Glutamatergic neuron (in vitro differentiated cells): Measurements from ENCODE around the gene PER3. TPM values are rescaled to one million over a fixed set of nuclear protein-coding genes. Genes with fewer than 3 reads are reported as not detected.

ENCODE experiments used
- DNase-seq: peaks from one replicate; pipeline ENCODE4 v3.0.0; 2022
- H3K27ac Mint-ChIP-seq: one replicate; pipeline ENCODE4 v1.8.0; 2020; ENCODE audit warnings: mild to moderate bottlenecking, mixed read lengths, inconsistent platforms; ENCODE audit not compliant: unreplicated experiment
- H3K27me3 Mint-ChIP-seq: one replicate; pipeline ENCODE4 v1.8.0; 2020; ENCODE audit warnings: mild to moderate bottlenecking, moderate library complexity, mixed read lengths, inconsistent platforms; ENCODE audit not compliant: unreplicated experiment
- H3K36me3 Mint-ChIP-seq: one replicate; pipeline ENCODE4 v1.8.0; 2020; ENCODE audit warnings: mild to moderate bottlenecking, mixed read lengths, inconsistent platforms; ENCODE audit not compliant: unreplicated experiment
- H3K4me1 Mint-ChIP-seq: one replicate; pipeline ENCODE4 v1.8.0; 2020; ENCODE audit warnings: mild to moderate bottlenecking, low read depth, mixed read lengths, inconsistent platforms; ENCODE audit not compliant: unreplicated experiment
- H3K4me3 Mint-ChIP-seq: one replicate; pipeline ENCODE4 v1.8.0; 2020; ENCODE audit warnings: mild to moderate bottlenecking, mixed read lengths, inconsistent platforms; ENCODE audit not compliant: unreplicated experiment
- H3K9me3 Mint-ChIP-seq: one replicate; pipeline ENCODE4 v1.8.0; 2020; ENCODE audit warnings: mild to moderate bottlenecking, moderate library complexity, mixed read lengths, inconsistent platforms; ENCODE audit not compliant: unreplicated experiment
- long read RNA-seq: library from polyadenylated mRNA; unstranded; transcript quantifications from one replicate; pipeline ENCODE4 v2.0.0, GENCODE V29; 2020; ENCODE audit not compliant: unreplicated experiment
- total RNA-seq: library from RNA; stranded (reverse); fragmentation: NEBNext Ultra II Directional; extraction: Animal tissue kit (Norgen Biotek cat#: 25700); gene quantifications from one replicate; pipeline ENCODE4 v1.2.1, GENCODE V29; 2021; ENCODE audit not compliant: unreplicated experiment
- TF ChIP-seq, protein P1 (sequence below): fragments of 200-600 bp; sonication (generic); IDR thresholded peaks from one replicate; pipeline ENCODE4 v1.5.0; 2021; ENCODE audit not compliant: partially characterized antibody, unreplicated experiment

PER3 gene
- 3.6 TPM for total RNA-seq
- long read RNA-seq = 0 reads

DNA sequence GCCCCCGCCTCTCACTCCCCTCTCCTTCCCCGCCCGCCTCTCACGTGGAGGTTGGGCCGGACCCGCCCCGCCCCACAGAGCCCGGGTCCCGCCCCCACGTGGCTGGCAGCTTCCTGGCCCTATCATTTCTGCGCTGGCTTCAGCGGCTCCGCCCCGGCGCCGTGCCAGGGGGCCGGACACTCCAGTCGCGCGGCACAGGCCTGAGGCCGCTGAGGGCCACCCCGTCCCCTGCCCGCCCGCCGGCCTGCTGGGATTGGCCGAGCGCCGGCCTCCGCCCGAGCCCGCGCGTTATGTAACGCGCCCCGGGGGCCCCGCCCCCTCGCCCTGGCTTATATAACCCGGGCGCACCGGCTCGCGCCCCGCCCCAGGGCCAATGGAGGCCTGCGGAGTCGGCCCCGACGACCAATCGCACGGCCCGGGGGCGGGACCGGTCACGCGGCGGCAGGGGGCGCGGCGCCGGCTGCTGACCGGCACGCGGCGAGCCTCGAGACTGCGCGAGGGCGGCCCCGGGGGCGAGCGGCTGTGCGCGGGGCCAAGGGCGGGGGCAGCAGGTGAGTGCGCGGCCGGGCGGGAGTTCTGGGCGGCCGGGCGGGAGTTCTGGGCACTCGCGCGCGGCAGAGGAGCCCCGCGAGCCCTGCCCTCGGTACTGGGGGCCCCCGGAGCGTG is at the start of gene PER3:
Gene PER3, plus strand, starts transcription at position 466 of the 666 bp plus-strand sequence. CDS start 587 bp downstream, outside the sequence.
- Mint-ChIP-seq H3K27ac (no peak within 1 kb of the TSS), H3K27me3 (peaks cover 3% of the 10 kb centered on the region), H3K9me3 (peaks cover 4% of the 10 kb centered on the region), H3K4me3 (peak within 1 kb of the TSS; percentile 84), H3K4me1 (no peaks in the 10 kb centered on the region), H3K36me3 (peaks cover 6% of the 10 kb centered on the region)
- peak; percentile 97 for DNase-seq
- TF ChIP-seq, protein P1, sequence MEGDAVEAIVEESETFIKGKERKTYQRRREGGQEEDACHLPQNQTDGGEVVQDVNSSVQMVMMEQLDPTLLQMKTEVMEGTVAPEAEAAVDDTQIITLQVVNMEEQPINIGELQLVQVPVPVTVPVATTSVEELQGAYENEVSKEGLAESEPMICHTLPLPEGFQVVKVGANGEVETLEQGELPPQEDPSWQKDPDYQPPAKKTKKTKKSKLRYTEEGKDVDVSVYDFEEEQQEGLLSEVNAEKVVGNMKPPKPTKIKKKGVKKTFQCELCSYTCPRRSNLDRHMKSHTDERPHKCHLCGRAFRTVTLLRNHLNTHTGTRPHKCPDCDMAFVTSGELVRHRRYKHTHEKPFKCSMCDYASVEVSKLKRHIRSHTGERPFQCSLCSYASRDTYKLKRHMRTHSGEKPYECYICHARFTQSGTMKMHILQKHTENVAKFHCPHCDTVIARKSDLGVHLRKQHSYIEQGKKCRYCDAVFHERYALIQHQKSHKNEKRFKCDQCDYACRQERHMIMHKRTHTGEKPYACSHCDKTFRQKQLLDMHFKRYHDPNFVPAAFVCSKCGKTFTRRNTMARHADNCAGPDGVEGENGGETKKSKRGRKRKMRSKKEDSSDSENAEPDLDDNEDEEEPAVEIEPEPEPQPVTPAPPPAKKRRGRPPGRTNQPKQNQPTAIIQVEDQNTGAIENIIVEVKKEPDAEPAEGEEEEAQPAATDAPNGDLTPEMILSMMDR = no peak

DNA sequence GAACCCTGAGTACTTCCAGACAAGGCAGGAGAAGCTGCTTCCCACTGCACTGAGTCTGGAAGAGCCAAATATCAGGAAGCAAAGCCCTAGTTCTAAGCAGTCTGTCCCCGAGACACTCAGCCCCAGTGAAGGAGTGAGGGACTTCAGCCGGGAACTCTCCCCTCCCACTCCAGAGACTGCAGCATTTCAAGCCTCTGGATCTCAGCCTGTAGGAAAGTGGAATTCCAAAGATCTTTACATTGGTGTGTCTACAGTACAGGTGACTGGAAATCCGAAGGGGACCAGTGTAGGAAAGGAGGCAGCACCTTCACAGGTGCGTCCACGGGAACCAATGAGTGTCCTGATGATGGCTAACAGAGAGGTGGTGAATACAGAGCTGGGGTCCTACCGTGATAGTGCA is 46.0 kb upstream of the PER3 start:
- no peak overlapping the region for H3K4me3 Mint-ChIP-seq
- H3K27ac Mint-ChIP-seq = no peak overlapping the region
- H3K27me3 Mint-ChIP-seq = peaks cover 2% of the 10 kb centered on the region
- TF ChIP-seq, protein P1 = no peak
- peaks cover 24% of the 10 kb centered on the region for H3K36me3 Mint-ChIP-seq
- H3K9me3 Mint-ChIP-seq = no peaks in the 10 kb centered on the region
- DNase-seq = no peak
- no peaks in the 10 kb centered on the region for H3K4me1 Mint-ChIP-seq

DNA sequence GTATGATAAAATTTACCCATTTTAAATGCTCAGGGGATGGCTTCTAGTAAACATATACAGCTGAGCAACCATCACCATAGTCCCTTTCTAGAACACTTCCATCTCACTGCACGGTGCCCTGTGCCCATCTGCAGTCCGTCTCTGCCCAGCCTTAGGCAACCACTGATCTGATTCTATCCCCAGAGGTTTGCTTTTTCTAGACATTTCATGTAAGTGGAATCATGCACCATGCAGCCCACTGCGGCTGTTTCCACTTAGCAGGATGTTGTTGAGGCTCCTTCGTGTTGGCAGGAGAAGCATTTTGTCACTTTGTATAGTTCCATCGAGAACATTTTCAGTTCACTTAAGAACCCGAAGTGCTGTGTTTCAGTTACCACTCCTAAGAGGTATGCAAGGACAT is 40.7 kb upstream of the PER3 start:
- peaks cover 20% of the 10 kb centered on the region for H3K36me3 Mint-ChIP-seq
- H3K27me3 Mint-ChIP-seq = peaks cover 2% of the 10 kb centered on the region
- H3K27ac Mint-ChIP-seq = no peak overlapping the region
- no peak overlapping the region for H3K4me3 Mint-ChIP-seq
- TF ChIP-seq, protein P1 = no peak
- no peak for DNase-seq
- no peaks in the 10 kb centered on the region for H3K9me3 Mint-ChIP-seq
- H3K4me1 Mint-ChIP-seq = peaks cover 2% of the 10 kb centered on the region

DNA sequence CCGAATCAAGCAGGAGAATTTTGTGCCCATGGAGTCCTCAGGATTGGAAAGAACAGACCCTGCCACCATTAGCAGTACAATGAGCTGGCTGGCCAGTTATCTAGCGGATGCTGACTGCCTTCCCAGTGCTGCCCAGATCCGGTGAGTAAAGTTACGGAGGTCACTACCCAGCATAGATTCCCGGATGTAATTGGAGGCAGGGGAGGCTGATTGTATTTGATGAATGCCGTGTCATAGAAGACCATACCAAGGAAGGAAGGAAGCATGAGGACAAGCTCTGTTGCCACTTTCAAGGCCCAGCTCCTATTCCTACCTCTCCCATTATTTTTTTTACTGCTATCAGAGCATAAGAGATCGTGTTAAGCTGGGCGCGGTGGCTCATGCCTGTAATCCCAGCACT is 39.2 kb upstream of the PER3 start:
- Mint-ChIP-seq H3K4me1 (peaks cover 2% of the 10 kb centered on the region), H3K9me3 (no peaks in the 10 kb centered on the region), H3K27me3 (no peaks in the 10 kb centered on the region), H3K36me3 (peaks cover 7% of the 10 kb centered on the region), H3K4me3 (no peak overlapping the region), H3K27ac (no peak overlapping the region)
- TF ChIP-seq, protein P1 = no peak
- DNase-seq = no peak

DNA sequence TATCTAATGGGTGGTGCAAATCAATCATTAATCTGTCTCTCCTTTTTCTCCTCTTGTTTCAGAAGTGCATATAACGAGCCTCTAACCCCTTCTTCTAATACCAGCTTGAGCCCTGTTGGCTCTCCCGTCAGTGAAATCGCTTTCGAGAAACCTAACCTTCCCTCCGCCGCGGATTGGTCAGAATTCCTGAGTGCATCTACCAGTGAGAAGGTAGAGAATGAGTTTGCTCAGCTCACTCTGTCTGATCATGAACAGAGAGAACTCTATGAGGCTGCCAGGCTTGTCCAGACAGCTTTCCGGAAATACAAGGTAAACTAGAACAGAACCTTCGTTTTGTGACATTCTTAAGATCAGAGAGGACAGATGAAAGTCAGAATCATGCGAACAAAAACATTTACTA is 38.3 kb upstream of the PER3 start:
- Mint-ChIP-seq H3K27ac (no peak overlapping the region), H3K9me3 (no peaks in the 10 kb centered on the region), H3K4me3 (no peak overlapping the region), H3K4me1 (peaks cover 2% of the 10 kb centered on the region), H3K36me3 (peaks cover 7% of the 10 kb centered on the region), H3K27me3 (no peaks in the 10 kb centered on the region)
- TF ChIP-seq, protein P1 = no peak
- no peak for DNase-seq
